Bronchial epithelial cell (primary cell): ENCODE data around the gene HTR2B. TPM values are rescaled to one million over a fixed set of nuclear protein-coding genes. Genes with fewer than 3 reads are reported as not detected.

Experiments used
- DNase-seq: peaks from one replicate; pipeline ENCODE4 v3.0.0-alpha.2; 2010; ENCODE audit warnings: low read depth
- FAIRE-seq: peaks from 2 replicates; lab custom pipeline; 2011; peaks lifted over from hg19 to GRCh38; lab: Jason Lieb, UNC
- H3K27me3 ChIP-seq: 2 replicates; pipeline ENCODE4 v1.5.1; 2011; ENCODE audit warnings: low read length; ENCODE audit not compliant: control insufficient read depth, insufficient read depth
- H3K36me3 ChIP-seq: 2 replicates; pipeline ENCODE4 v1.5.1; 2011; ENCODE audit warnings: low read length; ENCODE audit not compliant: control insufficient read depth, insufficient read depth
- H3K4me3 ChIP-seq: 2 replicates; pipeline ENCODE4 v1.5.1; 2011; ENCODE audit warnings: mild to moderate bottlenecking, low read depth, low read length, control low read depth
- CTCF ChIP-seq: IDR thresholded peaks from 2 replicates; pipeline ENCODE4 v1.5.1; 2011; ENCODE audit warnings: mild to moderate bottlenecking, moderate library complexity, low read length, control low read depth, inconsistent platforms; ENCODE audit not compliant: insufficient read depth, severe bottlenecking
- total RNA-seq: library from RNA; depleted of rRNA; stranded (reverse); fragments of >200 nt; gene quantifications from 2 replicates; pipeline ENCODE4 v1.2.1, GENCODE V29; 2014

HTR2B gene
- total RNA-seq, 1 donor from 2014 or later: 0.53 TPM

- Histone ChIP-seq H3K4me3 (no peak overlapping the region), H3K27me3 (no peaks in the 10 kb centered on the region), H3K36me3 (peaks cover 6% of the 10 kb centered on the region)
- DNase-seq: no peak
- no peak for TF ChIP-seq CTCF
- no peak for FAIRE-seq
Measured at GRCh38 chr2:231161252-231161839, 36.5 kb upstream of the HTR2B start.

GRCh38 chr2:231160701-231161100 is 35.9 kb upstream of the HTR2B start:
- DNase-seq (no peak), FAIRE-seq (no peak)
- Histone ChIP-seq H3K36me3 (peaks cover 4% of the 10 kb centered on the region), H3K27me3 (no peaks in the 10 kb centered on the region), H3K4me3 (no peak overlapping the region)
- TF ChIP-seq CTCF: no peak

GRCh38 chr2:231159306-231159705 is 34.5 kb upstream of the HTR2B start:
- Histone ChIP-seq H3K36me3 (peaks cover 4% of the 10 kb centered on the region), H3K4me3 (no peak overlapping the region)
- no peak for FAIRE-seq

GRCh38 chr2:231152800-231153557 is 28.1 kb upstream of the HTR2B start:
- TF ChIP-seq CTCF: no peak
- Histone ChIP-seq H3K27me3 (no peaks in the 10 kb centered on the region), H3K4me3 (no peak overlapping the region), H3K36me3 (peaks cover 5% of the 10 kb centered on the region)
- DNase-seq (no peak), FAIRE-seq (peak; percentile 52)

More at GRCh38 chr2:231159306-231159705, 34.5 kb upstream of the HTR2B start:
- DNase-seq: no peak
- TF ChIP-seq CTCF: no peak
- H3K27me3 ChIP-seq: no peaks in the 10 kb centered on the region

- Histone ChIP-seq H3K4me3 (no peak overlapping the region), H3K27me3 (no peaks in the 10 kb centered on the region), H3K36me3 (peaks cover 2% of the 10 kb centered on the region)
- TF ChIP-seq CTCF: no peak
- no peak for FAIRE-seq
- no peak for DNase-seq
Measured at GRCh38 chr2:231146665-231147064, 21.8 kb upstream of the HTR2B start.
